H7 (cell line): ENCODE data around the gene RASGRP4. TPM values are rescaled to one million over a fixed set of nuclear protein-coding genes. Genes with fewer than 3 reads are reported as not detected.

ENCODE experiments used
- DNase-seq: peaks from one replicate; pipeline ENCODE4 v3.0.0; 2012
- H3K27me3 ChIP-seq: 2 replicates; pipeline ENCODE4 v1.6.0; 2011; ENCODE audit warnings: mild to moderate bottlenecking, low read length; ENCODE audit not compliant: control insufficient read depth, insufficient read depth
- H3K36me3 ChIP-seq: replicated peaks from 2 replicates; pipeline ENCODE4 v1.5.1; 2011; ENCODE audit warnings: low read length; ENCODE audit not compliant: control insufficient read depth, insufficient read depth
- H3K4me3 ChIP-seq: 2 replicates; pipeline ENCODE4 v1.5.1; 2011; ENCODE audit warnings: low read depth, mild to moderate bottlenecking, control low read depth, low read length, moderate library complexity; ENCODE audit not compliant: insufficient read depth
- total RNA-seq: library from RNA; depleted of rRNA; stranded (reverse); fragments of >200 nt; shearing (Covaris generic); gene quantifications from 2 replicates; pipeline ENCODE4 v1.2.3, GENCODE V29; 2014

RASGRP4 gene
- total RNA-seq, 1 experiment from 2014 or later, result 1.2 TPM

DNA sequence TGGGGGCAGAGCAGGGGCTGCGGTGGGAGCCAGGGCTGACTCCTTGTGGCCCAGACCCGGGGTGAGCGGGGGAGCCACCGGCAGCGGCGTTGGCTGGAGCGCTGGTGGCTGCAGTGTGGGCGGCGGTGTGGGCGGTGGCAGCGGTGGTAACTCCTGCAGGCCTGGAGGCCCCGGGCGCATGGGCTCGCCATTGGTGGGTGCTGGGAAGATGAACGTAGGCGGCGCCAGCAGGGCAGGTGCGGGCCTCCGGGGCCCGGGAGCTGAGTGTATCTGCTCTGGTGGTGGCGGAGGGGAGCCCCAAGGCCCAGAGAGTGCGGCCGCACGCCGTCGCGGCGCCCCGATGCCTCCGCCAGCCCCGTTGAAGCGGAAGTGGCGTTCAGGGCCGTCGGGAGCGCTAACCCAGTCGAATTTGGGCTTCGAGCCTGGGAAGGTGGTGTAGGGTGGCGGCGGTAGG is 40.2 kb downstream of the RASGRP4 start:
- peak overlapping the region; percentile 59; the same call in 1 of the 2 replicates for H3K4me3 ChIP-seq
- peaks cover 20% of the 10 kb centered on the region for H3K27me3 ChIP-seq
- peak; percentile 70 for DNase-seq
- H3K36me3 ChIP-seq, result peaks cover 16% of the 10 kb centered on the region

DNA sequence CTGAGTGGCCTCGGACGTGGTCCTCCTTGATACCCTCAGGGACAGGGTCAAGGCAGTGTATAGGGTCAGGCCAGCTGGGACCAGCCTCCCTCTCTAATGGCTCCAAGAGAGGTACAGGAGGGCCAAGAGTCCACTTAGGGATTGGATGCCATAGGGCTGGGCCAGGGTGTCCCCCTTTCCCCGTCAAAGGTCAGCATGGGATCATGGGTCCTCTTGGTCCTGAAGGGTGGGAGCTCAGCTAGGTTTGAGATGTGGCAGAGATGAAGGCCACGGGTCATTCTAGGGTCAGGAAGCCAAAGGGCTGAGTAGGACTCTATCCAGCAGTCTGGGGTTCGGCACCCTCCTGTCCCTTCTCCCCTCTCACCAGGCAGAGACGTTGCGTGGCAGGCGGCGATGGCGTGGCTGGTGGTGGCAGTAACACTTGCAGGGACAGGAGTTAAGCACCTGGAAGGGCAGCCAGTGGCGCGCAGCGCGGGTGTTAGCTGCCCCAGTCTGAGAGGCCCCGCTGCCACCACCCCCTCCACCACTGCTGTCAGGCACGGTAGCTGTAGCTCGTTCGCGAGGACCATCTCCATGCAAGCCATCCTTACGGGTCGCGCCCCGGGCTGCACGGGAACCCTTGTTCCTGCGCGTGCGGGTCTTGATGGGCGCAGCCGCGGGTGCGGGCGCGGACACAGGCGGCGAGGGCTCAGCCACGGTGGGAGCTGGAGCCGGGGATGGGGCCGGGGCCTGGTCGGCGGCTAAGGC is 40.8 kb downstream of the RASGRP4 start:
- peaks cover 16% of the 10 kb centered on the region for H3K36me3 ChIP-seq
- H3K4me3 ChIP-seq, result peak overlapping the region; percentile 59; the same call in 1 of the 2 replicates
- peaks cover 20% of the 10 kb centered on the region for H3K27me3 ChIP-seq
- no peak for DNase-seq

DNA sequence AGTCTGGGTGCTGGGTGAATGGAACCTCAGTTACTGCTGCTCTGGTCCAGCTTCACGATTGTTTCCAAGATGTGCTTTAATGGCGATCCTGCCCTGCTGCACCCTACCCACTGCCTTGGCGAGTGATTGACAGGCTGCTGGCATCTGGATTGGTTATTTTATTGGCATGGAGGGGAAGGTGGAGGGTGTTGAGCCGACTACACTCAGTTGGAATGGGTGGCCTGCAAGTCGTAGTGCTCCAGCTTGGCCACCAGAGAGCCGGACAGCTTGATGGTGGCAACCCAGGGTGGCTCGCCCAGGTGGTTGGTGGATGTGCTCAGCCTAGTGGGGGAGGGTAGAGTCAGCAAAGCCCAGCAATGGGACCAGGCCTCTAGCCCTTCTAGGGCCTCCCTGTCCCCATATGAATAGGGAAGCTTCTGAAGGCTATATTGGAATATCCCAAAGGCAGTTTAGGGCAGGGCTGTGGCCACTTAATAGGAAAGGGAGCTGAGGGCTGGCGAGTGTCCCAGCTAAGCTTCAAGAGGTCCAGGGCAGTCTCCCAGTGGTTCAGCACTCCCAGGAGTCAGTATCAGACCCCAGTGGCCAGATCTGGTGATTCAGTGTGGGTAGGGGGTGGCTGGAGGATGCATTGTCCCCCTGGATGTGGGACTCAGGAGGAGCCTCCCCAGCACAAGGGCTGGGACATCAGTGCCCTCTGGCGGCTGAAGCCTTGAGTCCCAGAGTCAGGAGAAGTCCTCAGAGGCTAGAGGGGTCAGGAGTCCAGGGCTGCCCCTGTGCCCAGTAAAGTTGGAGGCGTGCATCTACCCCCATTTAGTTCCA is 41.6 kb downstream of the RASGRP4 start:
- peaks cover 20% of the 10 kb centered on the region for H3K27me3 ChIP-seq
- H3K4me3 ChIP-seq, result no peak overlapping the region
- peaks cover 17% of the 10 kb centered on the region for H3K36me3 ChIP-seq
- DNase-seq, result peak; percentile 90

DNA sequence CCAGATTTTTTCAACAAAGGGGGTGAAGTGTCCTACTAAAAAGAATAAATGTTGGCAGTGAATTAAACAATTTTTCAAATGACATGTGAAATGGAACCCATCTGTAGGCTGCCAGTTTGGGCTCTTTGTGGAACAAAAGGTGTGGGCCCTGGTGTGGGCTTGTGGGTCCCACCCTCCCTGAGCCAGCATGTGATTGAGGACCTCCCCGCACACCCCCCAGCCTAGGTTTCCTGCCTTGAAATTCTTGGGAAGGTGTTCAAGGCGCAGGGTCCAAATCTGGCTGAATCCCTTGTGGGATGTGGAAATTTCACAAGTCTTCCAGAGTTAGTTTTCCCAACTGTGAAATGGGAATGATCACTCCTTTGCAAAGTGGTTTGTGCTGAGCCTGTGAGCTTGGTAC is 42.3 kb downstream of the RASGRP4 start:
- H3K36me3 ChIP-seq, result peaks cover 20% of the 10 kb centered on the region
- H3K4me3 ChIP-seq, result no peak overlapping the region
- peaks cover 20% of the 10 kb centered on the region for H3K27me3 ChIP-seq
- no peak for DNase-seq

DNA sequence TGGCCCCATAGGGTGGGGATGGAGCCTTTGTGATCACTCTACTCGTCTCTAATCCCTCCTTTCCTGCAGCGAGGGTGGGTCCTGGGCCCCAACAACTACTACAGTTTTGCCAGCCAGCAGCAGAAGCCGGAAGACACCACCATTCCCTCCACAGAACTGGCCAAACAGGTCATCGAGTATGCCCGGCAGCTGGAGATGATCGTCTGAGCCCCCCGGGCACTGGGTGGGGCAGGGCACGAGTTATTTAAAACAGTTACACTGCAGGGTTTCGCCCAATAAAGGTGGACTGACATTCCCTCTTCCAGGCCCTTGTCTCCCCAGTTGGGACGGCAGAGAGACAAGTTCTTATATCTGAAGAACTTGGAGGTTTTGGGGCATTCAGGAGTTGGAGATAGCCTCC is 42.8 kb downstream of the RASGRP4 start:
- Histone ChIP-seq H3K27me3 (peaks cover 20% of the 10 kb centered on the region), H3K4me3 (no peak overlapping the region), H3K36me3 (peaks cover 20% of the 10 kb centered on the region)
- no peak for DNase-seq

DNA sequence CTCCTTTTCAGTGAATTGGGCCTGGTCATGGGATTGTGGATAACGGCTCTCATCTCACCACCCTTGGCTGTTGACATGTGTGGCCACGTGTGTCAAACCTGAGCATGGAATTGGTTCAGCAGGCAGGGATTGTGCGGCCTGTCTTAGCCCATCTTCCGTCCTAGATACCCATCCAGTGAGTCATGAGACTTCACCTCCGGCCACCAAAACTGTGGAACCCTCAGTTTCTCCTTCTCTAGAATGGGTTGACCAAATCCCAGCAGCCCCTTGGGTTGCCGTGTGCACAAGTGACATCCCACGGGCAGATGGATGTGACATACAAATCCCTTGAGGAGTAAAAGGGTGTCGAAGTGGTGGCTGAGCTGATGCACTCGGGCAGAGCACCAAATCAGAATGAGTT is 44.9 kb downstream of the RASGRP4 start:
- H3K4me3 ChIP-seq, result no peak overlapping the region
- H3K36me3 ChIP-seq, result peaks cover 26% of the 10 kb centered on the region
- peaks cover 11% of the 10 kb centered on the region for H3K27me3 ChIP-seq
- no peak for DNase-seq

DNA sequence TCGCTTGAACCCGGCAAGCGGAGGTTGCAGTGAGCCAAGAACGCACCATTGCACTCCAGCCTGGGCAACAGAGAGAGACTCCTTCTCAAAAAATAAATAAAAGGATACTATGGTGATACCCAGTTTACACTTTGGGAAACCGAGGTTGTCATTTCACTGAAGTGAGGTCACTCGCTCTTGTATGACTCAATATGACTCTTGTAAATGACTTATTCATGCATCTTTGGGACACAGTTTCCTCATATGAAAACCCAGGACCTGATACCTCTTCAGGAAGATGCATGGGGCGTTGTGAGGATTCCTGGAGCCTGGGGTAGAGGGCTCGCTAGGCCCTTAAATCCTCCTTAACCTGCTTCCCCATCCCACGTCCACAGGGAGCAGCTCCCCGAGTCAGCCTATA is 47.2 kb downstream of the RASGRP4 start:
- no peaks in the 10 kb centered on the region for H3K27me3 ChIP-seq
- H3K36me3 ChIP-seq, result peaks cover 28% of the 10 kb centered on the region
- H3K4me3 ChIP-seq, result no peak overlapping the region
- DNase-seq, result no peak

DNA sequence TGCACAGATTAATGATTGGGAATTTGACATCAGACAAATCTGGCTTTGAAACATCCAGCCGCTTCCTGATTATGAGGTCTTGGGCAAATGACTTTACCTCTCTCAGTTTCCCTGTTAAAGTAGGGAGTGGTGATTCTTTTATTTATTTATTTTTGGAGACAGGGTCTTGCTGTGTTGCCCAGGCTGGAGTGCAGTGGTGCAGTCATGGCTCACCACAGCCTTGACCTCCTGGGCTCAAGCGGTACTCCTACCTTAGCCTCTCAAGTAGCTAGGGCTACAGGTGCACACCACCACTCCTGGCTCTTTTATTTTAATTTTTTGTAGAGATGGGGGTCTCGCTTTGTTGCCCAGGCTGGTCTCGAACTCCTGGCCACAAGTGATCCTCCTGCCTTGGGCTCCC is 49.0 kb downstream of the RASGRP4 start:
- peaks cover 23% of the 10 kb centered on the region for H3K36me3 ChIP-seq
- no peak overlapping the region for H3K4me3 ChIP-seq
- no peak for DNase-seq
- H3K27me3 ChIP-seq, result no peaks in the 10 kb centered on the region

DNA sequence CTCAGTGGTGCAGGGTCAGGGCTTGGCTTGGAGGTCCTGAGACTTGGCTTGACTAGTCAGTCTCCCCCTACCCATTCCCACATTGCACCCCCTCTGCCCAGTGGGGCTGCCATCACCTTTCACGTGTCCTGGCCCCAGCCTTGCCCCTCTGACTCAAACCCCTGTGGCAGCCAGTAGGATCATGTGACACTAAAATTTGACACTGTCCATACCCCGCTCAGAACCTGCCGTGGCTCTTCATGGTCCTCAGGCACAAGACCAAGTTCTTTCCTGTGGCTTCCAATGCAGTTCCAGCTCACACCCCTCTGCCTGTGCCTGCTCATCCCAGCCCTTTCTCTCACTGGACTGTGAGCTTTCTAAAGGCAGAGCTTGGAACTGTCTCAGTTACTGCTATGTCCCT is 49.4 kb downstream of the RASGRP4 start:
- no peak for DNase-seq
- Histone ChIP-seq H3K36me3 (peaks cover 20% of the 10 kb centered on the region), H3K27me3 (no peaks in the 10 kb centered on the region), H3K4me3 (no peak overlapping the region)

DNA sequence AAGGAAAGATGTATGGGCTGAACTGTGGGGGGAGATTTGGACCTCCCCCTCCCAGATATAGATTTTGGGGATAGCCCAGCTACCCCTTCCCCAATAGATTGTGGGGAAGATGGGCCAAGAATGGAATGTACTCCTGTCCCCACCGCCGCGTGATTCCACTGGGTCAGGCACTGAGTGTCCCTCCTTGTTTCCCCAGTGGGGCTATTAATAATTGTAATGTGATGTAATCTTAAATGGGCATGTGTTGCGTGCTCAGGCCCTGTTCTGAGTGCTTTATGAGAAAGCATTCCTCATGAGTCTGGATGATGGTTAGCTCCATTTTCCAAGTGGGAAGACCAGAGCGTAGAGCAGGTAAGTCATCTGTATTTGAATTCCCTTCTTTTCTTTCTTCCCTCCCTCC is 50.3 kb downstream of the RASGRP4 start:
- Histone ChIP-seq H3K36me3 (peaks cover 12% of the 10 kb centered on the region), H3K4me3 (peak overlapping the region; percentile 93), H3K27me3 (no peaks in the 10 kb centered on the region)
- DNase-seq, result no peak

DNA sequence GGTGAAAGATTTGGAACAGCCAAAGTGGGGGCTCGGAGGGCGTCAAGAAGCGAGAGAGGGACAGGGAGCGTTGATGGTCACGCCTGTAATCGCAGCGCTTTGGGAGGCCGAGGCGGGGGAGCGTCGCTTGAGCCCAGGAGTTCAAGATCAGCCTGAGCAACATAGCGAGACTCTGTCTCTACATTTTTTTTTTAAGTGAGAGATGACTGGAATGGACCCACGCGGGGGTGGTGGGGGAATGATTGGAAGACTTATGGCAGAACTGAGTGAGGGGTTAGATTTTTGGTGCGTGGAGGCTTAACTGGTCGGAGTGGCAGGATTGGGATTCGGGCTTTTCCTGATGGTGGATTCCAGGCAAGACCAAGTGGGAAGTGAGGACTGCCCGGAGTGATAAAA is 50.9 kb downstream of the RASGRP4 start:
- H3K4me3 ChIP-seq, result peak overlapping the region; percentile 93
- peaks cover 12% of the 10 kb centered on the region for H3K36me3 ChIP-seq
- no peaks in the 10 kb centered on the region; the same call in 1 of the 2 replicates for H3K27me3 ChIP-seq
- no peak for DNase-seq

DNA sequence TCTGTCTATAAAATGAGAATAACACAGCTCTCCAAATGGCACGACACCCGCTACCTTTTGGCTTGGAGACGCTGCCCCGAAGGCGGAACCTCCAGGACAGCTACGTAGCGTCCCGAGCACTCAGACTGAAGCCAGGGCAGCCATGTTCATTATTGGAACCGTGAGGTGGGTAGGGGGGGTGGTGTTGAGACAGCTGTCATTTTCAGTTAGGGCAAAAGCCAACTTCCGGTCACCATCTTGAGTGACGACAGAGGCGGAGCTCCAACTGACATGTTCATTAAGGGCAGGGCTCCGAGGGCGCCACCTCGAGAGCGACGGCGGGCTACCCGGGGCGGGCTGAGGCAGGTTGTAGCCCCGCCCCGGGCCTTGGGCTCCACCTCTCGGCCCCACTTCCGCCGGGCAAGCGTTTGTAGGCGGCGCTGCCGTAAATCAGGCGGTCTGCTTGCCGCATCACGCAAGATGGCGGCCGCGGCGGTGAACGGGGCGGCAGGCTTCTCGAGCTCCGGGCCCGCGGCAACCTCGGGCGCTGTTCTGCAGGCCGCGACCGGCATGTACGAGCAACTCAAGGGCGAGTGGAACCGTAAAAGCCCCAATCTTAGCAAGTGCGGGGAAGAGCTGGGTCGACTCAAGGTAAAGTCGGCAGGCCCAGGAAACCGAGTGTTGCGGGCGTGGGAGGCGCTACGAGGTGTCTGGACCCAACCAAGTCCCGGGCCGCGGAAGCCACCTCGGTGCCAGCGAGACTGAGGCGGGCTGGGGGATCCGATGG is 51.5 kb downstream of the RASGRP4 start, which contains the start of gene PSMD8:
PSMD8 (plus strand) TSS at position 240 of the 766 bp plus-strand sequence; CDS start at position 271, 31 bp downstream.
- peak; percentile 99 for DNase-seq
- peaks cover 12% of the 10 kb centered on the region for H3K36me3 ChIP-seq
- H3K4me3 ChIP-seq, result peak within 1 kb of the TSS; percentile 93
- no peaks in the 10 kb centered on the region; the same call in 1 of the 2 replicates for H3K27me3 ChIP-seq

DNA sequence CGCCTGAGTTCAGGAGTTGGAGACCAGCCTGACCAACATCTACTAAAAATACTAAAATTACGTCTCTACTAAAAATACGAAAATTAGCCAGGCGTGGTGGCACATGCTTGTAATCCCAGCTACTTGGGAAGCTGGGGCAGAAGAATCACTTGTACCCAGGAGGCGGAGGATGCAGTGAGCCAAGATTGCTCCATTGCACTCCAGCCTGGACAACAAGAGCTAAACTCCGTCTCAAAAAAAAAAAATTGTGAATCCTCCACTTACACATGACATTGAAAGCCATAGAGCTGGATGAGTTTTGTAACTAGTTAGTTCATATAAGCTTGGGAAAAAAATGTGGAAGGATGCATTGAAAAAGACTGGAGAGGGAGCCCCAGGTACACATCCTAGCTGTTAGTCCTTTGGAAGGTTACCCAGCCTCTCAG is 52.1 kb downstream of the RASGRP4 start:
- DNase-seq, result no peak
- peaks cover 9% of the 10 kb centered on the region for H3K36me3 ChIP-seq
- peak overlapping the region; percentile 39 for H3K4me3 ChIP-seq
- no peaks in the 10 kb centered on the region; the same call in 1 of the 2 replicates for H3K27me3 ChIP-seq

DNA sequence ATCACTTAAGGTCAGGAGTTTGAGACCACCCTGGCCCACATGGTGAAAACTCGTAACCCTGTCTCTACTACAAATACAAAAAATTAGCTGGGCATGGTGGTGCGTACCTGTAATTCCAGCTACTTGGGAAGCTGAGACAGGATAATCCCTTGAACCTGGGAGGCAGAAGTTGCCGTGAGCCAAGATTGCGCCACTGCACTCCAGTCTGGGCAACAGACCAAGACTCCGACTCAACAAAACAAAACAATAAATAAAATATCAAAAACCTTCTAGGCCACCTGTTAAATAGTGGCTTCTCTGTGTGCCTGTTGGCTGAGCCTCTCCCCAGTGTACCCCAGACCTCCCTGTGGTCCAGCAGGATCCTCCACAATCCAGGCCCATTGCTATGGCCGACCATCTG is 54.9 kb downstream of the RASGRP4 start:
- Histone ChIP-seq H3K36me3 (peaks cover 1% of the 10 kb centered on the region; the same call in 1 of the 2 replicates), H3K4me3 (no peak overlapping the region), H3K27me3 (no peaks in the 10 kb centered on the region; the same call in 1 of the 2 replicates)
- no peak for DNase-seq
